Measurements from ENCODE around the gene ELFN2.

The ELFN2 gene

GRCh38 chr22:37416827-37417226 is 10.5 kb downstream of the ELFN2 start:
- no peak overlapping the region for H3K4me3 ChIP-seq (ENCODE audit: low read length)
- no peak for DNase-seq (ENCODE audit: low read depth)
- no peak for TF ChIP-seq CTCF (conservative IDR thresholded peaks at IDR 0.05; ENCODE audit: low read depth, low read length)

GRCh38 chr22:37416389-37416788 is 10.9 kb downstream of the ELFN2 start:
- no peak for DNase-seq (ENCODE audit: low read depth)
- TF ChIP-seq CTCF (conservative IDR thresholded peaks at IDR 0.05; ENCODE audit: low read depth, low read length), result no peak
- H3K4me3 ChIP-seq (ENCODE audit: low read length), result no peak overlapping the region

DNA sequence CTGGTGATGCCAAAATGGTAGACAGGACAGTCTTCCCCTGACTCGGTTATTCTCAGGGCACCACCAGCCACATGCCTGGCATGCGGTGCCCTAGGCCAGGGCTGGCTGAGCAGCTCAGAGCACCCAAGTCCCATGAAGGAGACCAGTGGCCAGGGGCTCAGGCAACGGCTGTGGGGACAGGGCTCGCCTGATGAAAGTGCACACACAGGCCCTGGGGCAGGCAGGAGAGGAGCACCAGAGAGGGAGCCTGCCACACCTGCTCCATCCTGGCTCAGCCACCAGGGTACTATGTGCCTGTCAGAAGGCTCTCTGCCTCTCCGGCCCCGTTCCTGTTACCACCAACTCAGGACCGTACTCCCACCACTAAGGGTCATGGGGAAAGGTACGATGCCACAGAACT is 12.1 kb downstream of the ELFN2 start:
- TF ChIP-seq CTCF (conservative IDR thresholded peaks at IDR 0.05; ENCODE audit: low read depth, low read length), result no peak
- H3K4me3 ChIP-seq (ENCODE audit: low read length), result no peak overlapping the region
- no peak for DNase-seq (ENCODE audit: low read depth)

DNA sequence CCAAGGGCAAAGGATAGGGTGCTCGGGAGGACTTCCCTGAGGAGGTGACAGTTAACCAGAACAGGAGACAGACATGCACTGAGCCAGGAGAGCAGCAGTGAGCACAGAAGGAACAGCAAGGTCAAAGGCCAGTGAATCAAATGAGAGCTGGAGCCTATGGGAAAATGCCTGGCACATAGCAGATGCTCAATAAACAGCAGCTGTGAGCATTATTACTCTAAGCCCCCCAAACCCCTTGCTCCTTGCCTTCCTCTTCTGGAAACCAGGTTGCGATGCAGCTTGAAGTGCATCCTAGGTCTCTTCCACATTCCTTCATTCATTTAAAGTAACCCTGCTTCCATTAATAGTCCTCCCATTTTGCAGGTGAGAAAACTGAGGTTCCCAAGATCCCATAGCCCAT is 13.0 kb downstream of the ELFN2 start:
- H3K4me3 ChIP-seq (ENCODE audit: low read length), result no peak overlapping the region
- no peak for TF ChIP-seq CTCF (conservative IDR thresholded peaks at IDR 0.05; ENCODE audit: low read depth, low read length)
- no peak for DNase-seq (ENCODE audit: low read depth)

DNA sequence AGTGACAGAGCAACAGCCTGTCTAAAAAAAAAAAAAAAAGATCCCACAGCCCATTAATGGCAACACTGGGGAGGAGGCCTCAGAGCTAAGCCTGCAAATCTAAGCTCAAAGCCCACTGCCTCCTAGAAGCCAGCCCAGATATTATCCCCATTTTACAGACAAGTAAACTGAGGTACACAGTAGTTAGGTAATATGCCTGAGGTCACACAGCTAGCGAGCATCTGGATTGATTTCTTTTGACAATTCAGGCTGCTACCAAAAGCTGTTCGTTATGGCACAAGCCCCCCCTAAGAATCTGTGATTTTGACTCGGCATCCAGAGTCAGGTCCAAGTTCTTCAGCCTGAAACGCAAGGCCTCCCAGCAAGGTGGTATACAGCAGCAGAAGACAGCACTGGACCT is 13.7 kb downstream of the ELFN2 start:
- no peak for TF ChIP-seq CTCF (conservative IDR thresholded peaks at IDR 0.05; ENCODE audit: low read depth, low read length)
- no peak for DNase-seq (ENCODE audit: low read depth)
- no peak overlapping the region for H3K4me3 ChIP-seq (ENCODE audit: low read length)

DNA sequence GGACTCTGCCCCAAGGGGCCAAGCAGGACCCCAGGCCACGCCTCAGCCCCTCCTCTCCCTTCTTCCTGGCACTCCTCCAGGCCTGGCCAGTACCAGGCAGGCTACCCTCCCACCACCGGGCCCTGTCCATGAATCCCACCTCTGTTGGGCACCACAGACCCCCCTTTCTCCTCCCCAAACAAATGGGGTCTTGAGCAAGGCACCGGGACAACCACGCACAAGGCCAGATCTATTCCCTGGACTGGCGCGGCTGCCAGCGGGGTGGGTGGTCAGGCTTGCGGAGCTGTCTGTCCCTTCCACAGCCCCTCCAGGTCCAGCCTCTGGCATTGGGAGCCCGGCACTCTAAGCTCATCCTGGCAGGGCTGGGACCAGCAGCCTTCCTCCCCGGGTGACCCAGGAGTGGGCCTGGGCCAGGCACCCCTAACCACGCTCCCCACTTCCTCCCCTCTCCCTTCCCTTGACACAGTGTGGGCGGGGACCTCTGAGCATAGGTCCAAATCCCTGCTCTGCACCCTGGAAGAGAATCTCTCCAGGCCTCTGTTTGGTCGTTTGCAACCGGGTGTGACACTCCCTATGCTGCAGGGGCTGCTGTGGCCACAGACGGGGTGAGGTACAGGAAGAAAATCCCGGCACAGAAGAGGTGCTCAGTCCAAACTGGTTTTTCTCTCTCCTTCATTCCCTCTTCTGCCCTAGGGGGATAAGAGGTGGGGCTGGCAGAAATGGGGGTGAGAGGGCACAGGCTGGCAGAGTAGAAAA is 14.6 kb downstream of the ELFN2 start:
- no peak overlapping the region for H3K4me3 ChIP-seq (ENCODE audit: low read length)
- no peak for DNase-seq (ENCODE audit: low read depth)
- TF ChIP-seq CTCF (conservative IDR thresholded peaks at IDR 0.05; ENCODE audit: low read depth, low read length), result no peak

GRCh38 chr22:37411655-37412054 is 15.6 kb downstream of the ELFN2 start:
- DNase-seq (ENCODE audit: low read depth), result no peak
- TF ChIP-seq CTCF (conservative IDR thresholded peaks at IDR 0.05; ENCODE audit: low read depth, low read length), result no peak
- no peak overlapping the region for H3K4me3 ChIP-seq (ENCODE audit: low read length)

Data from retinal pigment epithelial cell (primary cell).